ENCODE measurements around the gene SBNO2. TPM values are rescaled to one million over a fixed set of nuclear protein-coding genes. Genes with fewer than 3 reads are reported as not detected.
"Not testable (repeated sequence)": the region's sequence is repeated elsewhere in the genome, so short reads cannot be mapped to it uniquely, and the experiment has no call there.

SBNO2 gene
- total RNA-seq = 139 TPM
- long read RNA-seq, partial matches to known transcripts = 4 of 12 reads
- long read RNA-seq, other reads (novel, unspliced or antisense) = 8 of 12 reads

GRCh38 chr19:1173845-1174809 is at the start of gene SBNO2:
TSS of gene SBNO2 (minus strand) at chr19:1174268. CDS start at chr19:1154276, 19,992 bp downstream.
- DNase-seq (ENCODE audit: low spot score) = peak; percentile 98

- no peak for DNase-seq (ENCODE audit: low spot score)
Measured at GRCh38 chr19:1223018-1223855, 49.2 kb upstream of the SBNO2 start.

GRCh38 chr19:1222394-1222793 is 48.3 kb upstream of the SBNO2 start:
- DNase-seq (ENCODE audit: low spot score) = no peak

GRCh38 chr19:1221904-1222255 is 47.8 kb upstream of the SBNO2 start:
- DNase-seq (ENCODE audit: low spot score) = no peak

- DNase-seq (ENCODE audit: low spot score) = no peak
Measured at GRCh38 chr19:1220976-1221903, 47.2 kb upstream of the SBNO2 start.

- DNase-seq (ENCODE audit: low spot score) = no peak
Measured at GRCh38 chr19:1220477-1220930, 46.4 kb upstream of the SBNO2 start.

GRCh38 chr19:1219786-1220476 is 45.9 kb upstream of the SBNO2 start:
- no peak for DNase-seq (ENCODE audit: low spot score)

GRCh38 chr19:1218751-1219567 is 44.9 kb upstream of the SBNO2 start:
- no peak for DNase-seq (ENCODE audit: low spot score)

GRCh38 chr19:1217366-1217765 is 43.3 kb upstream of the SBNO2 start:
- DNase-seq (ENCODE audit: low spot score) = no peak

- DNase-seq (ENCODE audit: low spot score) = no peak
Measured at GRCh38 chr19:1216756-1217155, 42.7 kb upstream of the SBNO2 start.

- DNase-seq (ENCODE audit: low spot score) = no peak
Measured at GRCh38 chr19:1214862-1215731, 41.0 kb upstream of the SBNO2 start.

- no peak for DNase-seq (ENCODE audit: low spot score)
Measured at GRCh38 chr19:1214299-1214861, 40.3 kb upstream of the SBNO2 start.

- DNase-seq (ENCODE audit: low spot score) = no peak
Measured at GRCh38 chr19:1213391-1214286, 39.6 kb upstream of the SBNO2 start.

GRCh38 chr19:1211494-1212234 is 37.6 kb upstream of the SBNO2 start:
- no peak for DNase-seq (ENCODE audit: low spot score)

GRCh38 chr19:1210227-1210538 is 36.1 kb upstream of the SBNO2 start:
- no peak for DNase-seq (ENCODE audit: low spot score)

GRCh38 chr19:1208830-1209229 is 34.8 kb upstream of the SBNO2 start:
- DNase-seq (ENCODE audit: low spot score) = not testable (repeated sequence)
